PFSK-1 (cell line): Measurements from ENCODE around the gene RNASEH2C.

Experiments used
- TAF1 ChIP-seq: IDR thresholded peaks from 2 replicates; pipeline ENCODE4 v1.6.1; 2012; ENCODE audit warnings: low read length, control low read depth, borderline replicate concordance; ENCODE audit not compliant: insufficient read depth
- TF ChIP-seq, protein P1 (sequence below), 2 experiments: IDR thresholded peaks; 2 replicates each; pipeline versions ENCODE4 v1.6.1 to v1.8.0; 2011 to 2012; ENCODE audit warnings: low read depth in 2 of 2, low read length in 2 of 2, control low read depth in 1 of 2, inconsistent platforms in 1 of 2, mild to moderate bottlenecking in 1 of 2, moderate library complexity in 1 of 2; ENCODE audit not compliant: insufficient read depth in 1 of 2

DNA sequence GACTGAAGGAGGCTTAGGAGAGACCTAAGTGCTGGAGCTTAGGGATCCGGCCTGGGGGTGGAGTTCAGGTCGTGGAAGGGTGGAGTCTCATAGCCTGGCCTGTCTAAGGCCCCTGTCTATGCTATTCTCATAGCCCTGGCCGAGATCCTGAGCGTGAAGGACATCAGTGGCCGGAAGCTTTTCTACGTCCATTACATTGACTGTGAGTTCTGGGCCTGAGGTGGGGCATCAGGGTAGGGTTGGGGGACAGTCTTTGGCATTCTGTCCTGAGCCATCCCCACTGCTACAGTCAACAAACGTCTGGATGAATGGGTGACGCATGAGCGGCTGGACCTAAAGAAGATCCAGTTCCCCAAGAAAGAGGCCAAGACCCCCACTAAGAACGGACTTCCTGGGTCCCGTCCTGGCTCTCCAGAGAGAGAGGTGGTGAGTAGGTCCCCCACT lies 7.9 kb downstream of the RNASEH2C start:
- TF ChIP-seq, protein P1, sequence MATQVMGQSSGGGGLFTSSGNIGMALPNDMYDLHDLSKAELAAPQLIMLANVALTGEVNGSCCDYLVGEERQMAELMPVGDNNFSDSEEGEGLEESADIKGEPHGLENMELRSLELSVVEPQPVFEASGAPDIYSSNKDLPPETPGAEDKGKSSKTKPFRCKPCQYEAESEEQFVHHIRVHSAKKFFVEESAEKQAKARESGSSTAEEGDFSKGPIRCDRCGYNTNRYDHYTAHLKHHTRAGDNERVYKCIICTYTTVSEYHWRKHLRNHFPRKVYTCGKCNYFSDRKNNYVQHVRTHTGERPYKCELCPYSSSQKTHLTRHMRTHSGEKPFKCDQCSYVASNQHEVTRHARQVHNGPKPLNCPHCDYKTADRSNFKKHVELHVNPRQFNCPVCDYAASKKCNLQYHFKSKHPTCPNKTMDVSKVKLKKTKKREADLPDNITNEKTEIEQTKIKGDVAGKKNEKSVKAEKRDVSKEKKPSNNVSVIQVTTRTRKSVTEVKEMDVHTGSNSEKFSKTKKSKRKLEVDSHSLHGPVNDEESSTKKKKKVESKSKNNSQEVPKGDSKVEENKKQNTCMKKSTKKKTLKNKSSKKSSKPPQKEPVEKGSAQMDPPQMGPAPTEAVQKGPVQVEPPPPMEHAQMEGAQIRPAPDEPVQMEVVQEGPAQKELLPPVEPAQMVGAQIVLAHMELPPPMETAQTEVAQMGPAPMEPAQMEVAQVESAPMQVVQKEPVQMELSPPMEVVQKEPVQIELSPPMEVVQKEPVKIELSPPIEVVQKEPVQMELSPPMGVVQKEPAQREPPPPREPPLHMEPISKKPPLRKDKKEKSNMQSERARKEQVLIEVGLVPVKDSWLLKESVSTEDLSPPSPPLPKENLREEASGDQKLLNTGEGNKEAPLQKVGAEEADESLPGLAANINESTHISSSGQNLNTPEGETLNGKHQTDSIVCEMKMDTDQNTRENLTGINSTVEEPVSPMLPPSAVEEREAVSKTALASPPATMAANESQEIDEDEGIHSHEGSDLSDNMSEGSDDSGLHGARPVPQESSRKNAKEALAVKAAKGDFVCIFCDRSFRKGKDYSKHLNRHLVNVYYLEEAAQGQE (IDR thresholded peaks at IDR 0.05; ENCODE audit: insufficient read depth in 1 of 2, low read depth in 2 of 2, low read length in 2 of 2), result no peak
- TF ChIP-seq TAF1, result no peak
